Activated CD4-positive, alpha-beta memory T cell treated with anti-CD3 and anti-CD28 coated beads, Interleukin-2, amount 10 ng/mL, durations not matched to agents 7 days and 5 days (primary cell): ENCODE results near the gene SLC66A2. TPM values are rescaled to one million over a fixed set of nuclear protein-coding genes. Genes with fewer than 3 reads are reported as not detected.
"Not testable (repeated sequence)": the region's sequence is repeated elsewhere in the genome, so short reads cannot be mapped to it uniquely, and the experiment has no call there.

Source experiments
- CTCF ChIA-PET: fragments of 350-600 bp; sonication (Branson Sonifier 250); formaldehyde crosslinking; loops from one replicate; lab custom pipeline; 2021; ENCODE audit warnings: antibody characterized with exemption, inconsistent platforms; lab: Charles Lee
- POLR2A ChIA-PET: fragments of 350-600 bp; sonication (Branson Sonifier 250); formaldehyde crosslinking; loops from one replicate; lab custom pipeline; 2021; ENCODE audit warnings: antibody characterized with exemption; lab: Charles Lee
- DNase-seq: peaks from one replicate; pipeline ENCODE4 v3.0.0-alpha.2; 2020
- H3K27ac Mint-ChIP-seq: one replicate; pipeline ENCODE4 v1.8.0; 2021; ENCODE audit warnings: mild to moderate bottlenecking, mixed read lengths
- H3K27me3 Mint-ChIP-seq: one replicate; pipeline ENCODE4 v1.8.0; 2021; ENCODE audit warnings: mixed read lengths
- H3K36me3 Mint-ChIP-seq: one replicate; pipeline ENCODE4 v1.8.0; 2021; ENCODE audit warnings: low read depth, mixed read lengths
- H3K4me1 Mint-ChIP-seq: one replicate; pipeline ENCODE4 v1.8.0; 2021; ENCODE audit warnings: mixed read lengths
- H3K4me3 Mint-ChIP-seq: one replicate; pipeline ENCODE4 v1.8.0; 2021; ENCODE audit warnings: mild to moderate bottlenecking, mixed read lengths
- H3K9me3 Mint-ChIP-seq: one replicate; pipeline ENCODE4 v1.8.0; 2021; ENCODE audit warnings: mixed read lengths
- total RNA-seq, 2 experiments: library from RNA; stranded (reverse); gene quantifications; one replicate each; pipeline ENCODE4 v1.2.3, GENCODE V29; 2021

SLC66A2 gene
- total RNA-seq, 2 experiments from 2014 or later, result 28.6 to 32.0 TPM

GRCh38 chr18:79869591-79870300 is 81.7 kb downstream of the SLC66A2 start:
- H3K4me3 Mint-ChIP-seq, result no peak overlapping the region
- H3K27ac Mint-ChIP-seq, result no peak overlapping the region
- H3K9me3 Mint-ChIP-seq, result no peaks in the 10 kb centered on the region
- no peaks in the 10 kb centered on the region for H3K36me3 Mint-ChIP-seq
- H3K27me3 Mint-ChIP-seq, result no peaks in the 10 kb centered on the region
- no peak for DNase-seq
- ChIA-PET POLR2A (no interaction called here), CTCF (no interaction called here)
- H3K4me1 Mint-ChIP-seq, result no peaks in the 10 kb centered on the region

GRCh38 chr18:79868811-79869541 is 82.5 kb downstream of the SLC66A2 start:
- H3K4me1 Mint-ChIP-seq, result no peaks in the 10 kb centered on the region
- no peak overlapping the region for H3K27ac Mint-ChIP-seq
- H3K4me3 Mint-ChIP-seq, result no peak overlapping the region
- ChIA-PET CTCF (no interaction called here), POLR2A (no interaction called here)
- no peaks in the 10 kb centered on the region for H3K36me3 Mint-ChIP-seq
- H3K9me3 Mint-ChIP-seq, result no peaks in the 10 kb centered on the region
- H3K27me3 Mint-ChIP-seq, result no peaks in the 10 kb centered on the region
- no peak for DNase-seq

- peak; percentile 13 for DNase-seq
- Mint-ChIP-seq H3K9me3 (no peaks in the 10 kb centered on the region), H3K27me3 (no peaks in the 10 kb centered on the region), H3K4me1 (no peaks in the 10 kb centered on the region), H3K27ac (no peak overlapping the region), H3K36me3 (no peaks in the 10 kb centered on the region), H3K4me3 (no peak overlapping the region)
- ChIA-PET POLR2A (no interaction called here), CTCF (no interaction called here)
Observed at GRCh38 chr18:79868168-79868784, 83.2 kb downstream of the SLC66A2 start.

DNA sequence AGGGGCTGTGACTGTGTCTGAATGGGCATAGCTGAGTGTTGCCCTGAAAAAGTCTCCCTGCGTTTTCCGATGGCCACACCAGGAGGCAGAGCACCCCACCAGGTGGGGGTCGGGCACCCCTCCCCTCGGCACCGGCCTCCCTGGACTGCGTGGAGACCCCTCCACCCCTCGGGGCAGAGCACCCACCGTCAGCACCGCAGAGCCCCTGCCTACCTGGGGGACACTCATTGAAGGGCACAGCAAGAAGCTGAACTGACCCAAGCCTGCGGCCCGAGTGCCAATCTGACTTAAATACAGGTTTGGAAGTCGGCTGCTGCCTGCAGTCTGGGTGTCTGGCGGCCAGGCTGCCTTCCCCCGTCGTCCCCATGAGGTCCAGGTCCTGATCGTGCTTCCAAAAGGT is 83.8 kb downstream of the SLC66A2 start:
- no peaks in the 10 kb centered on the region for H3K9me3 Mint-ChIP-seq
- H3K36me3 Mint-ChIP-seq, result no peaks in the 10 kb centered on the region
- no peaks in the 10 kb centered on the region for H3K4me1 Mint-ChIP-seq
- CTCF ChIA-PET, result interaction anchor here (0.6 kb wide), 1 partner anchor 868 kb away, joined by 5 read pairs; no protein-coding TSS in a partner anchor
- no peak overlapping the region for H3K4me3 Mint-ChIP-seq
- POLR2A ChIA-PET, result no interaction called here
- no peak overlapping the region for H3K27ac Mint-ChIP-seq
- DNase-seq, result peak; percentile 1
- H3K27me3 Mint-ChIP-seq, result no peaks in the 10 kb centered on the region

- POLR2A ChIA-PET, result no interaction called here
- CTCF ChIA-PET, result interaction anchor here (0.6 kb wide), 1 partner anchor 867 kb away, joined by 5 read pairs; no protein-coding TSS in a partner anchor
- H3K9me3 Mint-ChIP-seq, result peaks cover 2% of the 10 kb centered on the region
- H3K4me3 Mint-ChIP-seq, result no peak overlapping the region
- no peak overlapping the region for H3K27ac Mint-ChIP-seq
- DNase-seq, result no peak
- H3K4me1 Mint-ChIP-seq, result no peaks in the 10 kb centered on the region
- no peaks in the 10 kb centered on the region for H3K36me3 Mint-ChIP-seq
- H3K27me3 Mint-ChIP-seq, result no peaks in the 10 kb centered on the region
Observed at GRCh38 chr18:79866889-79867574, 84.4 kb downstream of the SLC66A2 start.

- H3K36me3 Mint-ChIP-seq, POLR2A ChIA-PET, H3K27me3 Mint-ChIP-seq, H3K4me3 Mint-ChIP-seq, H3K27ac Mint-ChIP-seq, CTCF ChIA-PET, H3K4me1 Mint-ChIP-seq, H3K9me3 Mint-ChIP-seq: not testable (repeated sequence)
- peak; percentile 4 for DNase-seq
Observed at GRCh38 chr18:79865951-79866350, 85.5 kb downstream of the SLC66A2 start.

- CTCF ChIA-PET, H3K27ac Mint-ChIP-seq, H3K9me3 Mint-ChIP-seq, H3K4me1 Mint-ChIP-seq, H3K36me3 Mint-ChIP-seq, H3K27me3 Mint-ChIP-seq, POLR2A ChIA-PET, DNase-seq, H3K4me3 Mint-ChIP-seq: not testable (repeated sequence)
Observed at GRCh38 chr18:79864955-79865354, 86.5 kb downstream of the SLC66A2 start.

DNA sequence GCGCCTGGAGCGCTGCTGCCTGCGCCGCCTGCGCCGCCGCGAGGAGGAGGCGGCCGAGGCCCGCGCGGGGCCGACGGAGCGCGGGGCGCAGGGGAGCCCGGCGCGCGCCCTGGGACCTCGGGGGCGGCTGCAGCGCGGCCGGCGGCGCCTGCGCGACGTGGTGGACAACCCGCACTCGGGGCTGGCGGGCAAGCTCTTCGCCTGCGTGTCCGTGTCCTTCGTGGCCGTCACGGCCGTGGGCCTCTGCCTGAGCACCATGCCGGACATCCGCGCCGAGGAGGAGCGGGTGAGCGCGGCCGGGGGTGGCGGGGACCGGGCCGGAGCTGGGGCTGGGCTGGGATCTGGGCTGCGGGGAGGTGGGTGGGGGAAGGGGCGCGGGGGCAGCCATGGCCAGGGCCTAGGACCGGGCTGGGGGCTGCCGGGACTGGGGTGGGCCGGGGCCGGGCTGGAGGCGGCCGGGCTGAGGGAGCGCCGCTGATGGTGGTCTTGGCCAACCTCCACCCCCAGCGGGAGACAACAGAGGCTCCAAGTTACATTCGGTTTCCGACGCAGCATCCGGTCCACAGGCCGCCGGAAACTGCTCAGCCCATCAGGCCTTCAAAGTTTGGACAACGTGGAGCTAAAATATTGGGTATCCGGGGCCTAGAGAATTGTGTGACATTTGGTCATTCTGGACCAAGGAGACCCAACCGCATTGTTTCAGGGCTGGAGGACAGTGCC is 87.3 kb downstream of the SLC66A2 start:
- CTCF ChIA-PET, result no interaction called here
- peak; percentile 7 for DNase-seq
- Mint-ChIP-seq H3K36me3 (no peaks in the 10 kb centered on the region), H3K4me3 (no peak overlapping the region), H3K4me1 (no peaks in the 10 kb centered on the region), H3K27me3 (peaks cover 3% of the 10 kb centered on the region), H3K27ac (no peak overlapping the region), H3K9me3 (peaks cover 2% of the 10 kb centered on the region)
- POLR2A ChIA-PET, result no interaction called here

DNA sequence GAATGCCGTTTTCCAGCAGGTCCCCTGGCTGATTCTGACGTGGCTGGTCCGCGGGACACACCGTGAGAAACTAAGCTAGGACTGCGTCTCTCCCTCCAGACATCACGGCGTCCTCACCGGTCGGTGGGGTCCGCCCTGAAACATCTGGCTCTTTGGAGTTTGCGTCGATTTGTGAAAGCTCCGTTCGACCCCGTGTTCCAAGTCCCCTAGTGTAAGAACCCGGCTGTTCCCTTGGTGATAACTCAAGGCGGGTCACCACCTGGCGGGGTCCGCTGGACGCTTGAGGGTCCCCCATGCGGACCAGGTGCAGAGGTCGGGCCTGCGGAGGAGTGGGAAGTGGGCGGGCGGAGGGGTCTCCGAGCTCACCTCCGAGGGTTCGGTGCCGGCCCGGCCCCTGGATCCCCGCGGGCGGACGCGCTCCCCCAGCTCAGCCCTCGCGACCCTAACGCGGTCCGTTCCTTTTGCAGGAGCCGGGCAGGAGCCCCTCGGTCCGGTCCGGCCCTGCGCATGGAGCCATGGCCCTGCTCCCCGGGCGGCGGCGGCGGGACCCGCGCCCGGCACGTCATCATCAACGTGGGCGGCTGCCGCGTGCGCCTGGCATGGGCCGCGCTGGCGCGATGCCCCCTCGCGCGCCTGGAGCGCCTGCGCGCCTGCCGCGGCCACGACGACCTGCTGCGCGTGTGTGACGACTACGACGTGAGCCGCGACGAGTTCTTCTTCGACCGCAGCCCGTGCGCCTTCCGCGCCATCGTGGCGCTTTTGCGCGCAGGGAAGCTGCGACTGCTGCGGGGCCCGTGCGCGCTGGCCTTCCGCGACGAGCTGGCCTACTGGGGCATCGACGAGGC is 88.1 kb downstream of the SLC66A2 start:
- peaks cover 2% of the 10 kb centered on the region for H3K9me3 Mint-ChIP-seq
- peaks cover 3% of the 10 kb centered on the region for H3K27me3 Mint-ChIP-seq
- no peaks in the 10 kb centered on the region for H3K36me3 Mint-ChIP-seq
- no peak overlapping the region for H3K4me3 Mint-ChIP-seq
- POLR2A ChIA-PET, result no interaction called here
- no peak overlapping the region for H3K27ac Mint-ChIP-seq
- DNase-seq, result peak; percentile 8
- H3K4me1 Mint-ChIP-seq, result no peaks in the 10 kb centered on the region
- CTCF ChIA-PET, result no interaction called here

DNA sequence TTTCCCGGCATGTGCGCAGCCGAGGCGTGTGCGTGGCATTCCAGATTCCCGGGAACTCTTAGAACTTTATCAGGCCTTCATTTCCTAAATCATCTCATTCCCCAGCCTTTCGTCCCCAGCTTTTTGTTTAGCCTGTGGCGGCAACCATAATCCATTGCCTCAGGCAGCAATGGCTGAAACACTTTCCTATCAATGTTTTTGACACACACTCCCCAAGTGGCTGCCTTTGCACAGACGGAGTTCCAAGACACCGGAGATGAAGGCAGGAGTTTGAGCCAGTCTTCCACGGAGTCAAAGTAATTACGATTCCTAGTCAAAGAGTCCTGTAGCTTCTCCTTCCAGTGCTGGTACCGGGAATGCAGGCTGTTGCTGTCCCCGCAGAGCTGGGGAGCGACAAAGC is 88.9 kb downstream of the SLC66A2 start:
- Mint-ChIP-seq H3K27ac (no peak overlapping the region), H3K4me1 (no peaks in the 10 kb centered on the region), H3K27me3 (peaks cover 3% of the 10 kb centered on the region), H3K36me3 (no peaks in the 10 kb centered on the region), H3K9me3 (peaks cover 2% of the 10 kb centered on the region), H3K4me3 (no peak overlapping the region)
- CTCF ChIA-PET, result no interaction called here
- POLR2A ChIA-PET, result interaction anchor here (1.0 kb wide), 1 partner anchor 10 kb away, joined by 3 read pairs; no protein-coding TSS in a partner anchor
- DNase-seq, result no peak

GRCh38 chr18:79861687-79862086 is 89.8 kb downstream of the SLC66A2 start:
- ChIA-PET POLR2A (interaction anchor here (1.0 kb wide), 1 partner anchor 11 kb away, joined by 3 read pairs; no protein-coding TSS in a partner anchor), CTCF (interaction anchor here (0.5 kb wide), 1 partner anchor 309 kb away, joined by 3 read pairs; no protein-coding TSS in a partner anchor)
- Mint-ChIP-seq H3K4me1 (no peaks in the 10 kb centered on the region), H3K27me3 (peaks cover 3% of the 10 kb centered on the region), H3K27ac (no peak overlapping the region), H3K4me3 (no peak overlapping the region), H3K9me3 (peaks cover 2% of the 10 kb centered on the region), H3K36me3 (no peaks in the 10 kb centered on the region)
- DNase-seq, result no peak

GRCh38 chr18:79859314-79859713 is 92.1 kb downstream of the SLC66A2 start:
- ChIA-PET CTCF (no interaction called here), POLR2A (no interaction called here)
- Mint-ChIP-seq H3K4me3 (no peak overlapping the region), H3K27me3 (peaks cover 3% of the 10 kb centered on the region), H3K36me3 (no peaks in the 10 kb centered on the region), H3K27ac (no peak overlapping the region), H3K9me3 (peaks cover 2% of the 10 kb centered on the region), H3K4me1 (no peaks in the 10 kb centered on the region)
- DNase-seq, result no peak
